GM23338 (cell line): ENCODE results near the gene DNAJC17. TPM values are rescaled to one million over a fixed set of nuclear protein-coding genes. Genes with fewer than 3 reads are reported as not detected.

ENCODE experiments used
- ATAC-seq: fragments of 200-7000 bp; cut with Tn5 transposase; 3 replicates; pipeline ENCODE4 v1.9.1; 2020
- DNase-seq: peaks from one replicate; pipeline ENCODE4 v3.0.0-alpha.2; 2015; ENCODE audit warnings: low spot score
- H2AFZ ChIP-seq: fragments of 200-600 bp; sonication (generic); 2 replicates; pipeline ENCODE4 v1.8.0; 2016; ENCODE audit warnings: antibody characterized with exemption, mild to moderate bottlenecking, moderate library complexity
- H3F3A ChIP-seq: fragments of 200-600 bp; sonication (generic); replicated peaks from 2 replicates; pipeline ENCODE4 v1.8.0; 2017; ENCODE audit warnings: antibody characterized with exemption, mixed run types, low read depth
- H3K27ac ChIP-seq: fragments of 200-600 bp; sonication (generic); 2 replicates; pipeline ENCODE4 v1.6.1; 2016; ENCODE audit warnings: low read depth
- H3K27me3 ChIP-seq: fragments of 200-600 bp; sonication (generic); 2 replicates; pipeline ENCODE4 v1.8.0; 2016; ENCODE audit warnings: mild to moderate bottlenecking, mixed run types, moderate library complexity; ENCODE audit not compliant: insufficient read depth
- H3K36me3 ChIP-seq: fragments of 200-600 bp; sonication (generic); 2 replicates; pipeline ENCODE4 v1.8.0; 2016; ENCODE audit warnings: mild to moderate bottlenecking; ENCODE audit not compliant: insufficient read depth
- H3K4me1 ChIP-seq: fragments of 200-600 bp; sonication (generic); 2 replicates; pipeline ENCODE4 v1.8.0; 2016; ENCODE audit warnings: mild to moderate bottlenecking, moderate library complexity; ENCODE audit not compliant: insufficient read depth
- H3K4me2 ChIP-seq: fragments of 200-600 bp; sonication (generic); 2 replicates; pipeline ENCODE4 v1.7.1; 2017; ENCODE audit warnings: mixed run types
- H3K4me3 ChIP-seq: fragments of 200-600 bp; sonication (generic); 2 replicates; pipeline ENCODE4 v1.6.1; 2016; ENCODE audit warnings: mixed run types
- H3K79me2 ChIP-seq: fragments of 200-600 bp; sonication (generic); replicated peaks from 2 replicates; pipeline ENCODE4 v1.8.0; 2017; ENCODE audit warnings: mild to moderate bottlenecking; ENCODE audit not compliant: insufficient read depth
- H3K9me2 ChIP-seq: fragments of 200-600 bp; sonication (generic); 2 replicates; pipeline ENCODE4 v1.8.0; 2017; ENCODE audit not compliant: insufficient read depth
- H4K20me1 ChIP-seq: fragments of 200-600 bp; sonication (generic); replicated peaks from 2 replicates; pipeline ENCODE4 v1.8.0; 2017; ENCODE audit warnings: mild to moderate bottlenecking; ENCODE audit not compliant: insufficient read depth
- H3K27ac Mint-ChIP-seq: 2 replicates; pipeline ENCODE4 v1.8.0; 2020; ENCODE audit warnings: inconsistent platforms, mild to moderate bottlenecking, moderate library complexity, mixed read lengths
- H3K27me3 Mint-ChIP-seq: 3 replicates; pipeline ENCODE4 v1.8.0; 2022; ENCODE audit warnings: low read depth, mild to moderate bottlenecking, moderate library complexity, mixed read lengths, inconsistent platforms; ENCODE audit not compliant: insufficient read depth, poor library complexity
- H3K36me3 Mint-ChIP-seq: 3 replicates; pipeline ENCODE4 v1.8.0; 2021; ENCODE audit warnings: low read depth, mild to moderate bottlenecking, inconsistent platforms, moderate library complexity, mixed read lengths
- H3K4me1 Mint-ChIP-seq: 3 replicates; pipeline ENCODE4 v1.8.0; 2020; ENCODE audit warnings: mild to moderate bottlenecking, inconsistent platforms, mixed read lengths
- H3K4me3 Mint-ChIP-seq: 3 replicates; pipeline ENCODE4 v1.8.0; 2021; ENCODE audit warnings: moderate library complexity, mild to moderate bottlenecking, inconsistent platforms, mixed read lengths
- H3K9me3 Mint-ChIP-seq: 3 replicates; pipeline ENCODE4 v1.8.0; 2020; ENCODE audit warnings: moderate library complexity, mild to moderate bottlenecking, inconsistent platforms, mixed read lengths
- CREB1 ChIP-seq: fragments of 250-450 bp; sonication (Bioruptor Pico); IDR thresholded peaks from 2 replicates; pipeline ENCODE4 v1.5.0; 2020; ENCODE audit warnings: low read depth, mild to moderate bottlenecking, moderate library complexity
- EZH2 ChIP-seq: fragments of 200-600 bp; sonication (generic); IDR thresholded peaks from one replicate; pipeline ENCODE4 v1.8.0; 2017; ENCODE audit warnings: antibody characterized with exemption, mild to moderate bottlenecking, low read depth; ENCODE audit not compliant: unreplicated experiment
- JUNB ChIP-seq: IDR thresholded peaks from one replicate; pipeline ENCODE4 v1.6.1; 2016; ENCODE audit warnings: antibody characterized with exemption; ENCODE audit not compliant: unreplicated experiment
- POLR2AphosphoS5 ChIP-seq: IDR thresholded peaks from 2 replicates; pipeline ENCODE4 v1.6.1; 2016; ENCODE audit warnings: antibody characterized with exemption, low read depth
- STAT1 ChIP-seq: IDR thresholded peaks from one replicate; pipeline ENCODE4 v1.6.1; 2016; ENCODE audit warnings: antibody characterized with exemption; ENCODE audit not compliant: unreplicated experiment
- ZNF114 ChIP-seq: fragments of 250-450 bp; sonication (Bioruptor Pico); IDR thresholded peaks from 2 replicates; pipeline ENCODE4 v1.5.0; 2020; ENCODE audit warnings: mild to moderate bottlenecking, moderate library complexity
- polyA plus RNA-seq: library from polyadenylated mRNA; unstranded; fragments of >200 nt; fragmentation: Nextera tagmentation; extraction: Ambion mirVana; gene quantifications from 2 replicates; pipeline ENCODE4 v1.2.1, GENCODE V29; 2016
- total RNA-seq: library from RNA; depleted of rRNA; stranded (reverse); fragments of >200 nt; shearing (Covaris generic); gene quantifications from 2 replicates; pipeline ENCODE4 v1.2.3, GENCODE V29; 2014
- TF ChIP-seq, protein P1 (sequence below): IDR thresholded peaks from one replicate; pipeline ENCODE4 v1.6.1; 2018; ENCODE audit warnings: antibody characterized with exemption; ENCODE audit not compliant: unreplicated experiment
- TF ChIP-seq, protein P2 (sequence below), 2 experiments: fragments of 200-600 bp in 1 of 2; sonication (generic) in 1 of 2; conservative IDR thresholded peaks; 2 replicates each; pipeline versions ENCODE4 v1.5.1 to v1.6.1; 2016 to 2017; ENCODE audit warnings: antibody characterized with exemption in 2 of 2, low read depth in 2 of 2, mild to moderate bottlenecking in 2 of 2, moderate library complexity in 1 of 2

The DNAJC17 gene
- total and polyA plus RNA-seq, 2 experiments from 2014 or later = 23.0 to 77.6 TPM

DNA sequence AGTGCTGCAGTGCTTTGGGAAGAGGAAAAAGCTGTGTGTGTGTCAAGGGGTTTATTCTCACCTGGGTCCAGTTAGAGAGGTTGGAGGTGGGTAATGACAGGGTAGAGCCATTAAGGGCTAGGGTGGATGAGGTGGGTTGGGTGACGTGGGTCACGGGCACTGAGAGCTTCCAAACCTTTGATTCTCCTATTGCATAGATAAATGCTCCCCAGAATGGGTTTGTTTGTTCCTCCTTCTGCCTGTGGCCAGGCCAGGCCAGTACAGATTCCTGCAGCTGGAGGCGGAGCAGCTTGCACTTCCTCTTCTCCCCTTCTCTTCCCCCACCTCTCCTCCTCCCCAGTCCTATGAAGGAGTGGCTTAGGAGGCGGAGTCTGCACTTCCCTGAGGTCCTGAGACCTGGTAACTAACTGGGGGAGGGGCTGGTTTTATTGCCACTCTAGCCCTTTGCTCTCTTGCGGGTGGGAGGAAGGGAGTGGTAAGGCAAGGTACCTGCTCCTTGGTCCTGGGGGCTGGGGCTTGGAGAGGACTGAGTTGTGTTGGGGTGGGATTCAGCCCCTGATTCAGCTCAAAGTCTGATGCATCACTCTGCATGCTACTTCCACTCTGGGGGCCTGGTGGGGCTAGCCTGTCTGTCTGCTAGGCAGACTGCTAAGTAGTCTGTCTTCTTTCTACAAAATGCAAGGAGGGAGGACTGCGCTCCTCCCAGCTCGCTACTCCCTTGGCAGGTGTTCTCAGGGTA is 40.1 kb upstream of the DNAJC17 start:
- peaks cover 42% of the 10 kb centered on the region for H3K4me1 Mint-ChIP-seq
- peaks cover 7% of the 10 kb centered on the region for H3K36me3 ChIP-seq
- 0 out of 2 replicates have a peak, but pooled peaks cover 4% of the 10 kb centered on the region for H3K27me3 ChIP-seq
- peak overlapping the region; percentile 100 for H3K4me2 ChIP-seq
- 0 out of 3 replicates have a peak, but pooled peaks cover 3% of the 10 kb centered on the region for H3K9me3 Mint-ChIP-seq
- DNase-seq (peak; percentile 81), ATAC-seq (peak; percentile 18)
- peaks cover 71% of the 10 kb centered on the region for H3K79me2 ChIP-seq
- H3K9me2 ChIP-seq = no peaks in the 10 kb centered on the region
- peaks cover 7% of the 10 kb centered on the region; the same call in 1 of the 2 replicates for H3F3A ChIP-seq
- peak overlapping the region; percentile 97 for H3K4me3 ChIP-seq
- 0 out of 2 replicates have a peak overlapping the region, but pooled peaks have one; percentile 5 for H3K27ac Mint-ChIP-seq
- TF ChIP-seq ZNF114 (CRISPR knock-in tag) (no peak), EZH2 (no peak), POLR2AphosphoS5 (no peak), STAT1 (no peak), JUNB (no peak)
- TF ChIP-seq, protein P1, sequence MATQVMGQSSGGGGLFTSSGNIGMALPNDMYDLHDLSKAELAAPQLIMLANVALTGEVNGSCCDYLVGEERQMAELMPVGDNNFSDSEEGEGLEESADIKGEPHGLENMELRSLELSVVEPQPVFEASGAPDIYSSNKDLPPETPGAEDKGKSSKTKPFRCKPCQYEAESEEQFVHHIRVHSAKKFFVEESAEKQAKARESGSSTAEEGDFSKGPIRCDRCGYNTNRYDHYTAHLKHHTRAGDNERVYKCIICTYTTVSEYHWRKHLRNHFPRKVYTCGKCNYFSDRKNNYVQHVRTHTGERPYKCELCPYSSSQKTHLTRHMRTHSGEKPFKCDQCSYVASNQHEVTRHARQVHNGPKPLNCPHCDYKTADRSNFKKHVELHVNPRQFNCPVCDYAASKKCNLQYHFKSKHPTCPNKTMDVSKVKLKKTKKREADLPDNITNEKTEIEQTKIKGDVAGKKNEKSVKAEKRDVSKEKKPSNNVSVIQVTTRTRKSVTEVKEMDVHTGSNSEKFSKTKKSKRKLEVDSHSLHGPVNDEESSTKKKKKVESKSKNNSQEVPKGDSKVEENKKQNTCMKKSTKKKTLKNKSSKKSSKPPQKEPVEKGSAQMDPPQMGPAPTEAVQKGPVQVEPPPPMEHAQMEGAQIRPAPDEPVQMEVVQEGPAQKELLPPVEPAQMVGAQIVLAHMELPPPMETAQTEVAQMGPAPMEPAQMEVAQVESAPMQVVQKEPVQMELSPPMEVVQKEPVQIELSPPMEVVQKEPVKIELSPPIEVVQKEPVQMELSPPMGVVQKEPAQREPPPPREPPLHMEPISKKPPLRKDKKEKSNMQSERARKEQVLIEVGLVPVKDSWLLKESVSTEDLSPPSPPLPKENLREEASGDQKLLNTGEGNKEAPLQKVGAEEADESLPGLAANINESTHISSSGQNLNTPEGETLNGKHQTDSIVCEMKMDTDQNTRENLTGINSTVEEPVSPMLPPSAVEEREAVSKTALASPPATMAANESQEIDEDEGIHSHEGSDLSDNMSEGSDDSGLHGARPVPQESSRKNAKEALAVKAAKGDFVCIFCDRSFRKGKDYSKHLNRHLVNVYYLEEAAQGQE = no peak
- TF ChIP-seq, protein P2, sequence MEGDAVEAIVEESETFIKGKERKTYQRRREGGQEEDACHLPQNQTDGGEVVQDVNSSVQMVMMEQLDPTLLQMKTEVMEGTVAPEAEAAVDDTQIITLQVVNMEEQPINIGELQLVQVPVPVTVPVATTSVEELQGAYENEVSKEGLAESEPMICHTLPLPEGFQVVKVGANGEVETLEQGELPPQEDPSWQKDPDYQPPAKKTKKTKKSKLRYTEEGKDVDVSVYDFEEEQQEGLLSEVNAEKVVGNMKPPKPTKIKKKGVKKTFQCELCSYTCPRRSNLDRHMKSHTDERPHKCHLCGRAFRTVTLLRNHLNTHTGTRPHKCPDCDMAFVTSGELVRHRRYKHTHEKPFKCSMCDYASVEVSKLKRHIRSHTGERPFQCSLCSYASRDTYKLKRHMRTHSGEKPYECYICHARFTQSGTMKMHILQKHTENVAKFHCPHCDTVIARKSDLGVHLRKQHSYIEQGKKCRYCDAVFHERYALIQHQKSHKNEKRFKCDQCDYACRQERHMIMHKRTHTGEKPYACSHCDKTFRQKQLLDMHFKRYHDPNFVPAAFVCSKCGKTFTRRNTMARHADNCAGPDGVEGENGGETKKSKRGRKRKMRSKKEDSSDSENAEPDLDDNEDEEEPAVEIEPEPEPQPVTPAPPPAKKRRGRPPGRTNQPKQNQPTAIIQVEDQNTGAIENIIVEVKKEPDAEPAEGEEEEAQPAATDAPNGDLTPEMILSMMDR (conservative IDR thresholded peaks at IDR 0.05; ENCODE audit: low read depth in 2 of 2) = no peak
- H4K20me1 ChIP-seq = peaks cover 36% of the 10 kb centered on the region
- 0 out of 2 replicates have a peak overlapping the region, but pooled peaks have one; percentile 50 for H3K27ac ChIP-seq
- no peak overlapping the region for H2AFZ ChIP-seq
- H3K4me1 ChIP-seq = peaks cover 36% of the 10 kb centered on the region
- H3K4me3 Mint-ChIP-seq = peak overlapping the region; percentile 99
- H3K36me3 Mint-ChIP-seq = peaks cover 67% of the 10 kb centered on the region
- peaks cover 23% of the 10 kb centered on the region for H3K27me3 Mint-ChIP-seq

DNA sequence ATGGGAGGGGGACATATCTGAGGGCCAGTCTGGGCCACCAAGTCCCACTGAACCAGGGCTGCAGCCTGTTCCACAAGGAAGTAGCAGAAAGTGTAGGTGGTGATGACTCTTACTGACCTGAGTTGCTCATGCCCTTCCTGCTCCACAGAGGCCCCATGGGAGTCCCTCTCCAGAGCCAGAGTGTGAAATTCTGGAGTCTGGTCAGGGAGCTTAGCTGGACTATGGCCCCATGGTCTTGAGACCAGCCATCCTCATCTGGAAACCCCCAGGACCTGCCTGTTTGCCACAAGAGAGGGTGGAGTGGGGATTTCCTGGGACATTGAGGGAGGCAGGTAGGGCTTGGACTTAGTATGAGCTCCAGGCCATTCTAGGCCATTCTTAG is 39.6 kb upstream of the DNAJC17 start:
- 0 out of 3 replicates have a peak, but pooled peaks cover 3% of the 10 kb centered on the region for H3K9me3 Mint-ChIP-seq
- Histone ChIP-seq H4K20me1 (peaks cover 36% of the 10 kb centered on the region), H3K79me2 (peaks cover 66% of the 10 kb centered on the region), H3K27me3 (0 out of 2 replicates have a peak, but pooled peaks cover 4% of the 10 kb centered on the region), H3K36me3 (peaks cover 7% of the 10 kb centered on the region), H3K4me1 (peaks cover 36% of the 10 kb centered on the region), H3K4me3 (peak overlapping the region; percentile 97), H2AFZ (no peak overlapping the region), H3F3A (peaks cover 7% of the 10 kb centered on the region; the same call in 1 of the 2 replicates), H3K27ac (0 out of 2 replicates have a peak overlapping the region, but pooled peaks have one; percentile 50), H3K4me2 (peak overlapping the region; percentile 100), H3K9me2 (no peaks in the 10 kb centered on the region)
- peak overlapping the region; percentile 99 for H3K4me3 Mint-ChIP-seq
- H3K36me3 Mint-ChIP-seq = peaks cover 62% of the 10 kb centered on the region
- peaks cover 42% of the 10 kb centered on the region for H3K4me1 Mint-ChIP-seq
- no peak for DNase-seq
- H3K27me3 Mint-ChIP-seq = peaks cover 23% of the 10 kb centered on the region
- H3K27ac Mint-ChIP-seq = 0 out of 2 replicates have a peak overlapping the region, but pooled peaks have one; percentile 5
- ATAC-seq = no peak
- TF ChIP-seq EZH2 (no peak), CREB1 (no peak)
